Cardiac fibroblast (primary cell): Measurements from ENCODE around the gene NDST1.

Source experiments
- DNase-seq, 2 donors: peaks; one replicate each; pipeline versions ENCODE4 v3.0.0 to v3.0.0-alpha.2; 2010; ENCODE audit warnings: low read depth in 2 of 2
- H3K4me3 ChIP-seq, 2 donors: replicated peaks in 1 of 2; 1 replicate in 1 of 2; 2 replicates in 1 of 2; pipeline ENCODE4 v1.5.1; 2011; ENCODE audit warnings: low read depth in 2 of 2, low read length in 2 of 2, mild to moderate bottlenecking in 2 of 2, moderate library complexity in 1 of 2
- TF ChIP-seq, protein P1 (sequence below): IDR thresholded peaks from one replicate; pipeline ENCODE4 v1.5.1; 2011; ENCODE audit warnings: low read depth, mild to moderate bottlenecking, low read length, inconsistent platforms

The NDST1 gene

GRCh38 chr5:150500905-150501304, 7.0 kb upstream of the NDST1 start:
- no peak overlapping the region for H3K4me3 ChIP-seq
- TF ChIP-seq, protein P1, sequence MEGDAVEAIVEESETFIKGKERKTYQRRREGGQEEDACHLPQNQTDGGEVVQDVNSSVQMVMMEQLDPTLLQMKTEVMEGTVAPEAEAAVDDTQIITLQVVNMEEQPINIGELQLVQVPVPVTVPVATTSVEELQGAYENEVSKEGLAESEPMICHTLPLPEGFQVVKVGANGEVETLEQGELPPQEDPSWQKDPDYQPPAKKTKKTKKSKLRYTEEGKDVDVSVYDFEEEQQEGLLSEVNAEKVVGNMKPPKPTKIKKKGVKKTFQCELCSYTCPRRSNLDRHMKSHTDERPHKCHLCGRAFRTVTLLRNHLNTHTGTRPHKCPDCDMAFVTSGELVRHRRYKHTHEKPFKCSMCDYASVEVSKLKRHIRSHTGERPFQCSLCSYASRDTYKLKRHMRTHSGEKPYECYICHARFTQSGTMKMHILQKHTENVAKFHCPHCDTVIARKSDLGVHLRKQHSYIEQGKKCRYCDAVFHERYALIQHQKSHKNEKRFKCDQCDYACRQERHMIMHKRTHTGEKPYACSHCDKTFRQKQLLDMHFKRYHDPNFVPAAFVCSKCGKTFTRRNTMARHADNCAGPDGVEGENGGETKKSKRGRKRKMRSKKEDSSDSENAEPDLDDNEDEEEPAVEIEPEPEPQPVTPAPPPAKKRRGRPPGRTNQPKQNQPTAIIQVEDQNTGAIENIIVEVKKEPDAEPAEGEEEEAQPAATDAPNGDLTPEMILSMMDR: no peak
- no peak for DNase-seq

GRCh38 chr5:150502106-150502505, 5.8 kb upstream of the NDST1 start:
- TF ChIP-seq, protein P1: no peak
- H3K4me3 ChIP-seq: no peak overlapping the region
- DNase-seq: no peak

DNA sequence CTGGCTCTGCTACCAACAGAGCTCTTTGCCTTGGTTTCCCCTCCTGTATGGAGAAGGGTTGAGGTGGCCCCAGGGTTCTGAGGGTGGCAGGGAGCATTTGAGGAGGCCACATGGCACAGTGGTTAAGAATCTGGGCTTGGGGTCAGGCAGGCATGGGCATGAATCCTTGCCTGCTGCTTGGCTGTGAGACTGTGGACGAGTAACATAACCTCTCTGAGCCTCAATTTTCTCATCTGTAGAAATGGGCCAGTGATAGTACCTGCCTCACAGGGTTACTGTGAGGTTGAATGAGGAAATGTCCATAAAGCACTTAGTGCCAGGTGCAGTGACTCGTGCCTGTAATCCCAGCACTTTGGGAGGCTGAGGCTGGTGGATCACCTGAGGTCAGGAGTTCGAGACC, 5.1 kb upstream of the NDST1 start:
- TF ChIP-seq, protein P1: no peak
- no peak overlapping the region for H3K4me3 ChIP-seq
- no peak for DNase-seq

GRCh38 chr5:150503386-150503785, 4.5 kb upstream of the NDST1 start:
- no peak for DNase-seq
- no peak overlapping the region for H3K4me3 ChIP-seq
- TF ChIP-seq, protein P1: no peak

DNA sequence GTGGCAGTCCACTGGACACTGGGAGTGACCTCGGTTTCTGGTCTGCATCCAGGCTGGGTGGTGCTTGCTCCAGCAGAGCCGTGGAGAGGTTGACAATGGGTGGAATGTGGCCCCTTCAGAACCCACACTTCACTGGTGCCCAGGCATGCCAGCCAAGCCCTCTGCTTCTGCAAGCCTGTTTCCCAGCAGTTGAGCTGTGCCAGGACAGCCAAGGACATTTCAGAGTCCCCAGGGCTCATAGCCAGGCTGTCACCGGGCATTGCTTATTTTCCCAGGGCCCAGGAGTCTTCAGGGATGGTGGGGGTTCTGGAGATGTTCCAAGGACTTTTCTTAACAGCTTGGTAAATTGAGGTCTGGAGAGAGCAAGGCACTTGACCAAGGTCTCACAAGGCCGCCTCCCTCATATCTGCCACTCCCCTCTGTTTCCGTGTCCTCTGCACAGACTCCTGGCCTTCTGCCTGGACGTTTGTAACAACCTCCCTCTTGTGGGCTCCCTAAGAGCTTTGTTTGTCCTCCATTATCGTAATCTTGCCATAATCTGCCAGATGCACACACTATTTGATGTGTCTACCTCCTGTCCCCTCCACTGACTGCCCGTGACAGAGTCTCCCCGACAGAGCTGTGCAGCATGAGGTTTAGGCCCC, 3.8 kb upstream of the NDST1 start:
- TF ChIP-seq, protein P1: no peak
- peak; percentile 45 to 56 for DNase-seq
- H3K4me3 ChIP-seq: no peak overlapping the region

DNA sequence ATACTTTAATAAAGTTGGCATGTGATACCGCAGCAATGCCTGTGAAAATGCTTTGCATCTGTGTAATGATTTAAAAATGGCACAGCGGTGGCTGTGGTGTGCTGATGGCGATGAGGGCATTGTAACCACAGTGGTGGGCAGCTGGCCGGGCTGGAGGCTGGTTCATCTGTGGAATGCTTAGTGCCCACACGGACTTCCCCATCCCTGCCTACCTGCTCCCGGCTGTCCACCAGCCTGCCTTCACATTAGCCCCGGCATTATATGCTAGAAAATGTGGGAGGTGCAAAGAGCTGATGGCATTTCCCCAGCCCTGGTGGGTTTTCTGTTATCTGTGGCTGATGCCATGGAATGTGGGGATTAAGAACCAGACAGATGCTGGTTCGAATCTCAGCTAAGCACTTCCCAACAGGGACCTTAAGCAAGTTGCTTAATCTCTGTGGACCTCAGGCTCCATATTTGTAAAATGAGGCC, 2.9 kb upstream of the NDST1 start:
- TF ChIP-seq, protein P1: no peak
- DNase-seq: no peak
- H3K4me3 ChIP-seq: no peak overlapping the region

DNA sequence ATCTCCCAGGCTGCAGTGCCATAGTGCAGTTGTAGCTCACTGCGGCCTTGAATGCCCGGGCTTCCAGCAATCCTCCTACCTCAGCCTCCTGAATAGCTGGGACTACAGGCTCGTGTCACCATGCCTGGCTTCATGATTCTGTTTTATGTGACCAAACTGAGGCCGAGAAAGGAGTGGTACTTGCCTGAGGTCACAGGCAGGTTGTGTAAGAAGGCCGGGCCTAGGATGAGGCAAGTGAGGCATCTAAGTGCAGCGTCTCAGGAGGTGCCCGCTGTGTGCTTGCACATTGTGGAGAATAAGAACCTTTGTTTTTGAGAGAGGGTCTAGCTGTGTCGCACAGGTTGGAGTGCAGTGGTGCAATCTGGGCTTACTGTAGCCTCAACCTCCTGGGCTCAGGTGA, 2.1 kb upstream of the NDST1 start:
- no peak for DNase-seq
- TF ChIP-seq, protein P1: no peak

More for the DNA sequence above, 2.1 kb upstream of the NDST1 start:
- no peak overlapping the region for H3K4me3 ChIP-seq
